Right forelimb (tissue), 1 donor: ENCODE measurements around the gene PES1.
"Not testable (repeated sequence)": the region's sequence is repeated elsewhere in the genome, so short reads cannot be mapped to it uniquely, and the experiment has no call there.

ENCODE experiments used
- DNase-seq: peaks from one replicate; pipeline ENCODE4 v3.0.0-alpha.2; 2018

PES1 gene

GRCh38 chr22:30551813-30552212 lies 39.9 kb downstream of the PES1 start:
- DNase-seq, result not testable (repeated sequence)

- no peak for DNase-seq
Measured at GRCh38 chr22:30547188-30547587, 44.5 kb downstream of the PES1 start.

DNA sequence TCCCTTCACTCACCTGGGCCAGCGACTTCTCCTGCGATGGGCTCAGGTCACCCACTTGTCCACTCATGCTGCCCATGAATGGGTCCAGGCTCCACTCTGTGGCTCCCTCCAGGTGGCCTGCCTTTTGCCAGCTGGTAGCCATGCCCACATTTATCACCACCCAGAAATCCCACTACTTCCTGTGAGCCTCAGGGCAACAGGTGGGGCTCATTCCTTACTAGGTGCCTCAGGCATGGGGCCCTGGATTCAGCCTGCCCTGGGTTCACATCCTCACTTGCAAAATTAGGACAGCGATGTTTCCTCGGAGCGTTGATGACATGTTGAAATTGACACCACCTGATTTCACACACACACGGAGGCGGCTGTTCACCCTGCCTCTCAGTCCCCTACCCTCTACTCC lies 45.1 kb downstream of the PES1 start, which contains the start of gene SEC14L6:
SEC14L6 (minus strand) TSS at position 126 of the 400 bp plus-strand sequence; CDS start at position 67, 59 bp downstream.
- no peak for DNase-seq

DNA sequence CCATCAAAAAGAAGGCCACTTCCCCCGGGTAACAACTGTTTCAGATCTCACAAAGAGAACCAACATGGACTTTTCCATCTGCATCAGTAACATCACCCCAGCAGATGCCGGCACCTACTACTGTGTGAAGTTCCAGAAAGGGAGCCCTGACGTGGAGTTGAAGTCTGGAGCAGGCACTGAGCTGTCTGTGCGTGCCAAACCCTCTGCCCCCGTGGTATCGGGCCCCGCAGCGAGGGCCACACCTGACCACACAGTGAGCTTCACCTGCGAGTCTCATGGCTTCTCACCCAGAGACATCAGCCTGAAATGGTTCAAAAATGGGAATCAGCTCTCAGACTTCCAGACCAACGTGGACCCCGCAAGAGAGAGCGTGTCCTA lies 48.9 kb downstream of the PES1 start:
- no peak for DNase-seq

DNA sequence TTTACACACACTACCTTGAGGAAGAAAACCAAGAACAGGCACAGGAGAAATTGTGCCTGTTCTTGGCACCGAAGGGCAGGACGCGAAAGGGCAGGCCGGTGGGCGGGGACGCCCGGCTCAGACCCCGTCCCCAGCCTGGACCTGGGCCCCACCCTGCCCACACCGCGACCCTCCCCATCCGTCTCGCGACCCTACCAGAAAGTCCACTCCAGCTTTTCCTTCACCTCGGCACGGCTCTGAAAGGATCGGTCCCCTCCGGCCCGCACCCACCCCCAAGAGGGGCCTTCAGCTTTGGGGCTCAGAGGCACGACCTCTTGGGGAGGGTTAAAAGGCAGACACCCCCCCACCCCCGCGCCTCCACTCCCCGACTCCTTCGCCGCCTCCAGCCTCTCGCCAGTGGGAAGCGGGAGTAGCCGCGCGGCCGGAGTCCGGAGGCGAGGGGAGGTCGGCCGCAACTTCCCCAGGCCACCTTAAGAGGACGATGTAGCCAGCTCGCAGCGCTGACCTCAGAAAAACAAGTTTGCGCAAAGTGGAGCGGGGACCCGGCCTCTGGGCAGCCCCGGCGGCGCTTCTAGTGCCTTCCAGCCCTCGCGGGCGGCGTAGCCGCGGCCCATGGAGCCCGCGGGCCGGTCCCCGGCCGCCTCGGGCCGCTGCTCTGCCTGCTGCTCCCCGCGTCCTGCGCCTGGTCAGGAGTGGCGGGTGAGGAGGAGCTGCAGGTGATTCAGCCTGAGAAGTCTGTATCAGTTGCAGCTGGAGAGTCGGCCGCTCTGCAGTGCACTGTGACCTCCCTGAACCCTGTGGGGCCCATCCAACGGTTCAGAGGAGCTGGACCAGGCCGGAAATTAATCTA lies 49.5 kb downstream of the PES1 start:
- peak; percentile 56 for DNase-seq

GRCh38 chr22:30541511-30541910 lies 50.2 kb downstream of the PES1 start:
- DNase-seq, result not testable (repeated sequence)

GRCh38 chr22:30539368-30539767 lies 52.3 kb downstream of the PES1 start:
- DNase-seq, result no peak

GRCh38 chr22:30538280-30538679 lies 53.4 kb downstream of the PES1 start:
- no peak for DNase-seq

- no peak for DNase-seq
Measured at GRCh38 chr22:30537083-30537731, 54.5 kb downstream of the PES1 start.

- DNase-seq, result no peak
Measured at GRCh38 chr22:30535182-30535581, 56.5 kb downstream of the PES1 start.

DNA sequence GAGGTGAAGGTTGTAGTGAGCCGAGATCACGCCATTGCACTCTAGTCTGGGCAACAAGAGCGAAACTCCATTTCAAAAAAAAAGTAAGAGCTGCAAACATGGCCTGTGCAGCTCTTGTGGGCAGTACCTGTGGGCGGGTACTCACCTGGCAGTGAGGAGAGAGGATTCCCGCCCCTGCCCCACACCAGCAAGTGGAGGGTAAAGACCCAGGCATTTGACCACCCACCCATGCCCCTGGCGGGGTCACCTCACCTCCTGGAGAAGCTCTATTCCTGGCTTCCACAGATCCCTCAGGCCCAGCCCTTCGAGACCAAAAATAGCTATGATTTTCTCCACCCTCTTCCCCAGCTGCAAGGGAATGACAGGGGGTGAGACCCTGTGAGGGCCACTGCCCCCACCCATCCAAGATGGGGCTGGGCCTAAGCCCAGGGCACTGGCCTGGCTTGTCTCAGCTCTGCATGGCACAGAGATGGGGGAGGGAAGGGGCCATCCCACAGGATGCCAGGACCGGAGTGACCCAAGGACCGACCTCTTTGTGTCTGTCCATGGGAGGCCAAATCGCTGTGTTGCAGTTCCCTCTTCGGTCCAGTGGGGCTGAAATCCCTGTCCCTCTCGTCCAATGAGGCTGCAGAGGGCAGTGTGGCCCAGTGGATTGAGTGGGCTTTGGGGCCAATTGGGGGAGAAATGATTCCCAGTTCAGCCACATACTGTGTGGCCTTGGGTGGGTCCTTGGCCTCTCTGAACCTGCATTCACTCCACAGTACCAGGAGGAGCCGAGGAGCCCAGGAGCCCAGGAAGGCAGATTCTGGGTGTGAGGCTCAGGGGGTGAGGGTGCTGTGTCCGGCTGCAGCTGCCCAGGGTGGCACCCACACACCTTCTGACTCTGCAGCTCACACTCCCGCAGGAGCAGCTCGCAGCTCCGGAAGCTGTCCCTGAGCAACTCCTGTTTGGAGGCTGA lies 59.8 kb downstream of the PES1 start:
- DNase-seq, result no peak

DNA sequence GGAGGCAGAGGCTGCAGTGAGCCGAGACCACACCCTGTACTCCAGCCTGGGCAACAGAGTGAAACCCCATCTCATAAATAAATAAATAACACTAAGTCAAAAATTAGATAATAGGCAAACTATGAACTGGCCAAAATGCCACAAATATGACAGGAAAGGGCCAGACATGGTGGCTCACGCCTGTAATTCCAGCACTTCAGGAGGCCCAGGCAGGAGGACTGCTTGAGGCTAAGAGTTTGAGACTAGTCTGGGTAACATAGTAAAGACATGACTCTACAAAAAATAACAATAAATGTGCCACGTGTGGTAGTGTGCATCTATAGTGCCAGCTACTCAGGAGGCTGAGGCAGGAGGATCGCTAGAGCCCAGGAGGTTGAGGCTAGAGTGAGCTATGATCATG lies 65.1 kb downstream of the PES1 start:
- no peak for DNase-seq
